Gastrocnemius medialis (tissue), 4 donors: ENCODE measurements around the gene ABCF3. TPM values are rescaled to one million over a fixed set of nuclear protein-coding genes. Genes with fewer than 3 reads are reported as not detected.
"Not testable (repeated sequence)": the region's sequence is repeated elsewhere in the genome, so short reads cannot be mapped to it uniquely, and the experiment has no call there.

Experiments
- ATAC-seq, 2 donors: fragments of 150-250 bp; one replicate each; pipeline ENCODE4 v1.9.1; 2016
- DNase-seq, 2 donors: peaks; one replicate each; pipeline ENCODE4 v3.0.0-alpha.2; 2019
- H3K27ac ChIP-seq, 4 donors: fragments of 200-600 bp; sonication (generic); 1 replicate in 1 of 4; 2 replicates in 3 of 4; pipeline ENCODE4 v1.5.1; 2016 to 2018; ENCODE audit warnings: mild to moderate bottlenecking in 2 of 4, moderate library complexity in 1 of 4
- H3K27me3 ChIP-seq, 3 donors: fragments of 200-600 bp; sonication (generic) in 2 of 3; 1 replicate in 1 of 3; 2 replicates in 2 of 3; pipeline versions ENCODE4 v1.5.1 to v1.6.0; 2016 to 2019; ENCODE audit warnings: mild to moderate bottlenecking in 1 of 3, moderate library complexity in 1 of 3
- H3K36me3 ChIP-seq, 2 donors: fragments of 200-600 bp; sonication (generic) in 1 of 2; one replicate each; pipeline ENCODE4 v1.5.1; 2017 to 2018
- H3K4me1 ChIP-seq, 2 donors: fragments of 200-600 bp; sonication (generic) in 1 of 2; one replicate each; pipeline ENCODE4 v1.5.1; 2016 to 2017; ENCODE audit warnings: mild to moderate bottlenecking in 2 of 2
- H3K4me3 ChIP-seq, 4 donors: fragments of 200-600 bp; sonication (generic) in 3 of 4; 1 replicate in 1 of 4; 2 replicates in 3 of 4; pipeline ENCODE4 v1.5.1; 2016 to 2019; ENCODE audit warnings: mild to moderate bottlenecking in 2 of 4
- H3K9me3 ChIP-seq, 3 donors: fragments of 200-600 bp; sonication (generic) in 2 of 3; 1 replicate in 1 of 3; 2 replicates in 2 of 3; pipeline ENCODE4 v1.5.1; 2016 to 2019
- CTCF ChIP-seq, 5 experiments: fragments of 450-650 bp in 3 of 5; fragments of 200-600 bp in 2 of 5; sonication (generic) in 2 of 5; IDR thresholded peaks in 4 of 5; conservative IDR thresholded peaks in 1 of 5; 1 replicate in 4 of 5; 2 replicates in 1 of 5; pipeline ENCODE4 v1.5.1; 2016 to 2019; ENCODE audit warnings: antibody characterized with exemption in 5 of 5, mild to moderate bottlenecking in 3 of 5, moderate library complexity in 3 of 5
- POLR2A ChIP-seq, 2 donors: fragments of 450-650 bp; IDR thresholded peaks; one replicate each; pipeline ENCODE4 v1.6.1; 2017; ENCODE audit warnings: antibody characterized with exemption in 2 of 2, mild to moderate bottlenecking in 2 of 2, moderate library complexity in 2 of 2
- in situ Hi-C, 4 donors: fragments of 200-750 bp; cut with MboI; loops; one replicate each; pipeline versions ENCODE4 v1.15.0 to v1.8.0; 2017; ENCODE audit warnings: low sequenced_read_pairs in 4 of 4
- intact Hi-C: fragments of 100-400 bp; cut with DNase I; formaldehyde crosslinking; loops from one replicate; pipeline ENCODE4 v1.15.1; 2023; ENCODE audit warnings: low total_unique reads
- total RNA-seq, 4 donors: library from RNA; depleted of rRNA; stranded (reverse); fragments of >200 nt; gene quantifications; one replicate each; pipeline versions ENCODE4 v1.1.0 to v1.2.3, GENCODE V29; 2016

ABCF3 gene
- total RNA-seq, 4 donors from 2014 or later: 52.6 to 96.4 (median 63.2) TPM

GRCh38 chr3:184149123-184149522 lies 36.9 kb upstream of the ABCF3 start:
- ATAC-seq: no peak
- H3K27ac ChIP-seq: no peak overlapping the region
- H3K36me3 ChIP-seq: peaks cover 0 to 10% of the 10 kb centered on the region in 2 donors
- DNase-seq: no peak
- no peak overlapping the region for H3K4me3 ChIP-seq
- in situ Hi-C loops: loop anchor here in 3 of 4 donors (10.0 to 25.0 kb wide), 3 partner anchors 88 to 262 kb away; partner anchors contain the start of genes PARL (in 3 of the 3), ALG3 (in 2 of the 3), EEF1AKMT4 (in 2 of the 3) and VWA5B2 (in 1 of the 3)
- H3K27me3 ChIP-seq: no peaks in the 10 kb centered on the region
- no peaks in the 10 kb centered on the region for H3K9me3 ChIP-seq
- TF ChIP-seq CTCF (IDR thresholded peaks at IDR 0.05 in 4 of 5, conservative IDR thresholded peaks at IDR 0.05 in 1 of 5) (no peak), POLR2A (IDR thresholded peaks at IDR 0.05) (no peak)
- intact Hi-C loops: no loop called here
- H3K4me1 ChIP-seq: peaks cover 29 to 38% of the 10 kb centered on the region in 2 donors

- H3K27me3 ChIP-seq, intact Hi-C loops, H3K9me3 ChIP-seq, H3K27ac ChIP-seq, DNase-seq, H3K4me3 ChIP-seq, H3K36me3 ChIP-seq, ATAC-seq: not testable (repeated sequence)
- in situ Hi-C loops: loop anchor here in 3 of 4 donors (10.0 to 25.0 kb wide), 3 partner anchors 88 to 262 kb away; partner anchors contain the start of genes PARL (in 3 of the 3), ALG3 (in 2 of the 3), EEF1AKMT4 (in 2 of the 3) and VWA5B2 (in 1 of the 3)
- H3K4me1 ChIP-seq: peaks cover 29 to 38% of the 10 kb centered on the region in 2 donors
Measured at GRCh38 chr3:184149770-184150169, 36.2 kb upstream of the ABCF3 start.

DNA sequence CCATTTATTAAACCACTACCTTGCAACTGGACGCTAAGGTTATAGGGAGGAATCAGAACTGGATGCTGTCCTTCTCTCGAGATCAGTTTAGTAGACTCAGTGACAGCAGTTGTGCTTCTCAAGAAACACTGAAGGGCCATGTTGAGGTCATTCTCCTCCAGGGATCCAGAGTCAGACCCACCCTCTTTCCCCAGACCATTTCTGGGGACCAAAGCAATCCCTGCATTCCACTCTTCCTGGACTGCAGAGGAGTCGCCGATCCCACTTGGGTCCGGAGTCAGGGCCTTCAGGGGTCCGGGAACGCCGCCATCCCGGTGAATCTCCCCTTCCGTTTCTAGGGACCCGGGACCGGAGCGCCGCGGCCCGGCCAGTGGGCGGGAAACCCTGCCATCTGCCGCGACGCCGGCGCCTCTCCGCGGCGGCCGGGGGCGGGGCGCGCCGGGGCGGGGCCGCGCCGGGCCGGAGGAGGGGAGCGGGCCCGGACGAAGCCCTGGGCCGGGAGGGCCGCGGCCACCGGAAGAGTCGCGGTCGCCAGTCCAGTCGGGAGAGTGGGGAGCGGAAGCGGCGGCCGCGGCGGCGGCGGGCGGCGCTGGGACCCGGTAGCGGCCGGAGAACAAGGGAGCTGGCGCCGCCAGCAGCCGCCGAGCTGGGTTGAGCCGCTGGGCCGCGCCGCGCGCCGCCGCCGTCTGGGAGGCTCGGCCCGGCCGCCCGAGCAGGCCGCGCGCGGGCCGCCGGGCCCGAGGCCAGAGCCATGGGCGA lies 30.9 kb upstream of the ABCF3 start, which contains the start of gene DVL3:
Gene DVL3 (plus strand): TSS at position 493 of the 759 bp plus-strand sequence. CDS start 259 bp downstream, at position 752.
- peaks cover 42 to 53% of the 10 kb centered on the region in 2 donors for H3K4me1 ChIP-seq
- TF ChIP-seq CTCF (IDR thresholded peaks at IDR 0.05 in 4 of 5, conservative IDR thresholded peaks at IDR 0.05 in 1 of 5) (no peak), POLR2A (IDR thresholded peaks at IDR 0.05) (peak; percentile 52 to 78)
- peak; percentile 51 to 71 for DNase-seq
- H3K4me3 ChIP-seq: peak within 1 kb of the TSS; percentile 83 to 99 (median 94)
- H3K36me3 ChIP-seq: no peaks in the 10 kb centered on the region
- in situ Hi-C loops (no loop called here), intact Hi-C loops (loop anchor here (1.0 to 5.0 kb wide), 5 partner anchors 20 to 518 kb away; partner anchors contain the start of genes ALG3, AP2M1, EEF1AKMT4 and KLHL24)
- H3K27ac ChIP-seq: peak within 1 kb of the TSS; percentile 89 to 97 (median 94)
- no peaks in the 10 kb centered on the region for H3K27me3 ChIP-seq
- ATAC-seq: peak; percentile 84 to 90
- no peaks in the 10 kb centered on the region for H3K9me3 ChIP-seq

DNA sequence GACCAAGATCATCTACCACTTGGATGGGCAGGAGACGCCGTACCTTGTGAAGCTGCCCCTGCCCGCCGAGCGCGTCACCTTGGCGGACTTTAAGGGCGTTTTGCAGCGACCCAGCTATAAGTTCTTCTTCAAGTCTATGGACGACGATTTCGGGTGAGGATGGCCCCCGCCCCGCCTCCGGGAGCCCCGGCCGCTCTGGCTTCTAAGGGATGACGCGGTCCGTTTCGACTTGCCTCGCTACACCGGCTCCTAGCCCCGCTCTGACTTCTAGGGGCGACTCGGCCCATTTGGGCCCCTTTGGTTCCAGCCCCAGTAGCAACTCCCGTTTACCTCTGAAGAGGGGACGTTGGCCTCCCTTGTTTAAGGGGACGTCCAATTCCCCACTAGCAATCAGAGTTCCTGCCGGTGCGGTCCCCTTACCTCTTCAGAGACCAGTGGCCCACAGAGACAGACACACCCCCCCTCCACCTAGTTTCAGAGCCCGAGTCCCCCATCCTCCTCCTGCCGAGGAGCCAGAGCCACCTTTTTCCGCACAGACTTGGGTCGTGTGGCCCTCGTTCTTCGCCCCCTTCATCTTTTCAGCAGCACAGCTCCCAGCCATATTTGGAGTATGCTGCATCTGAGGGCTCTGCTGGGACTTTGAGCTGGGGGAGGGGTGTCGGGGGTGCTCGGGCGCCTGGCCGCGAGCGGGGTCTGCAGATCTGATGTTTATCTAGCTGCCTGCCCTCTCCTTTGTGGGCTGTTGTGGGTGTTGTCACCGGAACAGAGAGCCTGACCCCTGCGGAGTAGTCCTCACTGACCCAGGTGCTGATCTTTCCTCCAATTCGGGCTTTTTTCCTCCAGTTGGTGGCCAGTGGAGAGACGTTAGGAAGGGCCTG lies 30.1 kb upstream of the ABCF3 start:
- DNase-seq: no peak
- in situ Hi-C loops: no loop called here
- peaks cover 50 to 61% of the 10 kb centered on the region in 2 donors for H3K4me1 ChIP-seq

More for the DNA sequence above, 30.1 kb upstream of the ABCF3 start:
- ATAC-seq: peak; percentile 41 to 53
- intact Hi-C loops: loop anchor here (1.0 to 5.0 kb wide), 5 partner anchors 19 to 519 kb away; partner anchors contain the start of genes ALG3, AP2M1, EEF1AKMT4 and KLHL24
- H3K9me3 ChIP-seq: no peaks in the 10 kb centered on the region
- peak overlapping the region; percentile 83 to 99 (median 94) for H3K4me3 ChIP-seq
- no peaks in the 10 kb centered on the region for H3K36me3 ChIP-seq
- peak overlapping the region; percentile 89 to 97 (median 94) for H3K27ac ChIP-seq
- no peaks in the 10 kb centered on the region for H3K27me3 ChIP-seq
- TF ChIP-seq CTCF (IDR thresholded peaks at IDR 0.05 in 4 of 5, conservative IDR thresholded peaks at IDR 0.05 in 1 of 5): no peak
- no peak for TF ChIP-seq POLR2A (IDR thresholded peaks at IDR 0.05)
